HepG2 (cell line): ENCODE measurements around the gene L1CAM. TPM values are rescaled to one million over a fixed set of nuclear protein-coding genes. Genes with fewer than 3 reads are reported as not detected.

Experiments
- ATAC-seq: fragments of 200-7000 bp; cut with Tn5 transposase; 3 replicates; pipeline ENCODE4 v1.9.1; 2020; ENCODE audit warnings: mild to moderate bottlenecking, moderate library complexity
- BruUV-seq: library from RNA; stranded (reverse); fragments of 400-500 nt; replicated peaks from 2 replicates; lab custom pipeline; 2021; lab: Mats Ljungman, UMichigan
- CTCF ChIA-PET: fragments of 300-600 bp; formaldehyde crosslinking; extraction: SDS; loops from one replicate; lab custom pipeline; 2021; ENCODE audit warnings: low total read pairs, inconsistent platforms, low intra/inter-chr PET ratio; lab: Yijun Ruan, JAX
- POLR2A ChIA-PET: fragments of 350-600 bp; sonication (Branson Sonifier 250); formaldehyde crosslinking; loops from one replicate; lab custom pipeline; 2020; ENCODE audit warnings: antibody characterized with exemption, inconsistent platforms; lab: Yijun Ruan, JAX
- DNase-seq: peaks from one replicate; pipeline ENCODE4 v3.0.0-alpha.2; 2015; ENCODE audit warnings: low spot score
- FAIRE-seq: peaks from 3 replicates; lab custom pipeline; 2011; peaks lifted over from hg19 to GRCh38; lab: Jason Lieb, UNC
- H2AFZ ChIP-seq: one replicate; pipeline ENCODE4 v1.6.1; 2011; ENCODE audit warnings: low read length, inconsistent platforms
- H3K27ac ChIP-seq: fragments of 300-600 bp; 3 replicates; pipeline ENCODE4 v1.8.0; 2011; ENCODE audit warnings: mixed run types, mild to moderate bottlenecking, mixed read lengths, low read length, inconsistent platforms; ENCODE audit not compliant: insufficient read depth; ENCODE audit errors: extremely low read length
- H3K27me3 ChIP-seq, 2 experiments: fragments of 200-600 bp in 1 of 2; 2 replicates in 1 of 2; 3 replicates in 1 of 2; pipeline versions ENCODE4 v1.6.0 to v1.8.0; 2011; ENCODE audit warnings: low read length in 2 of 2, mild to moderate bottlenecking in 2 of 2, moderate library complexity in 2 of 2, inconsistent platforms in 1 of 2; ENCODE audit not compliant: insufficient read depth in 2 of 2, control insufficient read depth in 1 of 2
- H3K36me3 ChIP-seq, 2 experiments: fragments of 200-600 bp in 1 of 2; replicated peaks in 1 of 2; 2 replicates in 1 of 2; 3 replicates in 1 of 2; pipeline versions ENCODE4 v1.5.1 to v1.8.0; 2011; ENCODE audit warnings: low read length in 2 of 2, inconsistent platforms in 1 of 2; ENCODE audit not compliant: insufficient read depth in 2 of 2, control insufficient read depth in 1 of 2
- H3K4me1 ChIP-seq: 2 replicates; pipeline ENCODE4 v1.5.1; 2012; ENCODE audit warnings: low read length, inconsistent platforms; ENCODE audit not compliant: insufficient read depth
- H3K4me2 ChIP-seq: 2 replicates; pipeline ENCODE4 v1.6.0; 2011; ENCODE audit warnings: low read depth, low read length, inconsistent platforms
- H3K4me3 ChIP-seq, 3 experiments: fragments of 200-600 bp in 1 of 3; sonication (generic), shearing (Covaris generic) in 1 of 3; replicated peaks in 1 of 3; 2 replicates each; pipeline ENCODE4 v1.5.1; 2011 to 2016; ENCODE audit warnings: low read length in 3 of 3, inconsistent platforms in 2 of 3, low read depth in 2 of 3, mild to moderate bottlenecking in 2 of 3, control low read depth in 1 of 3, mixed read lengths in 1 of 3; ENCODE audit not compliant: insufficient read depth in 1 of 3
- H3K79me2 ChIP-seq: one replicate; pipeline ENCODE4 v1.6.1; 2011; ENCODE audit warnings: low read length, inconsistent platforms; ENCODE audit not compliant: insufficient read depth
- H3K9ac ChIP-seq: 2 replicates; pipeline ENCODE4 v1.6.0; 2011; ENCODE audit warnings: mild to moderate bottlenecking, low read depth, low read length, inconsistent platforms; ENCODE audit not compliant: insufficient read depth
- H3K9me3 ChIP-seq: 2 replicates; pipeline ENCODE4 v1.5.1; 2012; ENCODE audit warnings: mild to moderate bottlenecking, low read length
- H4K20me1 ChIP-seq: 2 replicates; pipeline ENCODE4 v1.6.0; 2011; ENCODE audit warnings: inconsistent platforms, mild to moderate bottlenecking, low read length, moderate library complexity; ENCODE audit not compliant: insufficient read depth
- DNMT3B ChIP-seq: conservative IDR thresholded peaks from 2 replicates; pipeline ENCODE4 v1.6.1; 2016; ENCODE audit warnings: missing biosample characterization, control low read depth
- ETS1 ChIP-seq: sonication (generic); formaldehyde crosslinking; IDR thresholded peaks from 2 replicates; pipeline ENCODE4 v1.4.0; 2020; ENCODE audit warnings: missing genetic modification reagents
- HNF4A ChIP-seq: sonication (generic); formaldehyde crosslinking; IDR thresholded peaks from 2 replicates; pipeline ENCODE4 v1.4.0; 2020; ENCODE audit warnings: missing genetic modification reagents
- NR2F2 ChIP-seq: IDR thresholded peaks from 2 replicates; pipeline ENCODE4 v1.6.1; 2012; ENCODE audit warnings: low read depth, inconsistent platforms, borderline replicate concordance
- REXO4 ChIP-seq: sonication (generic); formaldehyde crosslinking; IDR thresholded peaks from 2 replicates; pipeline ENCODE4 v1.8.0; 2022; ENCODE audit warnings: missing genetic modification reagents, mild to moderate bottlenecking, borderline replicate concordance
- SIX4 ChIP-seq: sonication (generic); formaldehyde crosslinking; IDR thresholded peaks from 2 replicates; pipeline ENCODE4 v1.4.0; 2020; ENCODE audit warnings: missing genetic modification reagents
- ZBTB34 ChIP-seq: sonication (generic); formaldehyde crosslinking; IDR thresholded peaks from 2 replicates; pipeline ENCODE4 v1.8.0; 2022; ENCODE audit warnings: mild to moderate bottlenecking, missing genetic modification reagents
- ZNF569 ChIP-seq: sonication (generic); formaldehyde crosslinking; IDR thresholded peaks from 2 replicates; pipeline ENCODE4 v1.5.0; 2020; ENCODE audit warnings: mild to moderate bottlenecking, missing genetic modification reagents, moderate library complexity, borderline replicate concordance
- ZNF576 ChIP-seq: sonication (generic); formaldehyde crosslinking; IDR thresholded peaks from 2 replicates; pipeline ENCODE4 v1.4.0; 2020; ENCODE audit warnings: mild to moderate bottlenecking, missing genetic modification reagents
- ZNF615 ChIP-seq: sonication (generic); formaldehyde crosslinking; IDR thresholded peaks from 2 replicates; pipeline ENCODE4 v1.5.0; 2020; ENCODE audit warnings: mild to moderate bottlenecking, missing genetic modification reagents, borderline replicate concordance
- ZNF678 ChIP-seq: sonication (generic); formaldehyde crosslinking; IDR thresholded peaks from 2 replicates; pipeline ENCODE4 v1.4.0; 2020; ENCODE audit warnings: mild to moderate bottlenecking, missing genetic modification reagents
- WGBS: methylation state at CpG from one replicate; pipeline ENCODE4 v1.1.6; 2017; ENCODE audit warnings: low lambda C conversion rate; 5-methylcytosine and 5-hydroxymethylcytosine counted together
- in situ Hi-C: cut with HindIII; loops from 2 replicates; pipeline ENCODE4 v1.10.0; 2017; ENCODE audit warnings: low pct_unique_long_range_greater_than_20kb; ENCODE audit not compliant: extremely low pct_ligation_motif_present
- intact Hi-C: fragments of 100-400 bp; cut with micrococcal nuclease; formaldehyde crosslinking; loops from one replicate; pipeline ENCODE4 v1.10.0; 2022; ENCODE audit not compliant: unreplicated experiment
- polyA plus RNA-seq, 8 experiments: library from polyadenylated mRNA; depleted of rRNA in 3 of 8; stranded (reverse) in 7 of 8; unstranded in 1 of 8; fragments of >200 nt; fragmentation: Illumina TruSeq in 4 of 8; extraction: Trizol in 4 of 8; gene quantifications; 2 replicates each; pipeline versions ENCODE4 v1.2.1 to v1.2.3, GENCODE V29; 2011 to 2016; ENCODE audit warnings: low read depth in 4 of 8, missing spikeins in 1 of 8, mixed read lengths in 1 of 8; ENCODE audit not compliant: insufficient read depth in 1 of 8
- total RNA-seq, 5 experiments: library from RNA; depleted of rRNA; stranded (reverse); fragments of >200 nt; fragmentation: Illumina TruSeq; extraction: Trizol; gene quantifications; 2 replicates each; pipeline ENCODE4 v1.2.3, GENCODE V29; 2016; ENCODE audit warnings: low read depth in 1 of 5

Gene L1CAM
- total and polyA plus RNA-seq, 2 of the 13 experiments (the other 11 are each of a cell fraction or from before 2014, with no cell fraction given): 1.4 to 2.0 TPM

- in situ Hi-C loops (no loop called here), intact Hi-C loops (no loop called here)
- H3K9me3 ChIP-seq: no peaks in the 10 kb centered on the region
- no peak for FAIRE-seq
- peaks cover 51% of the 10 kb centered on the region for H3K4me1 ChIP-seq
- no peaks in the 10 kb centered on the region for H4K20me1 ChIP-seq
- CTCF ChIA-PET: no interaction called here
- H2AFZ ChIP-seq: no peak overlapping the region
- H3K27me3 ChIP-seq: peaks cover 0 to 19% of the 10 kb centered on the region in 2 experiments; a peak in 3 of 5 replicates
- peak; percentile 5 for DNase-seq
- peak overlapping the region; percentile 29; the same call in 1 of the 2 replicates for H3K9ac ChIP-seq
- ATAC-seq: peak; percentile 26
- H3K4me3 ChIP-seq: peak overlapping the region in 1 of 3 experiments; percentile 23; a peak in 1 of 6 replicates
- H3K4me2 ChIP-seq: peak overlapping the region; percentile 57
- TF ChIP-seq ZNF569 (CRISPR knock-in tag): no peak
- no peak for TF ChIP-seq ZNF576
- no peak for TF ChIP-seq ZBTB34
- TF ChIP-seq ZNF678 (CRISPR knock-in tag): no peak
- TF ChIP-seq REXO4 (CRISPR knock-in tag): no peak
- TF ChIP-seq ZNF615 (CRISPR knock-in tag): no peak
- no peak for TF ChIP-seq ETS1 (CRISPR knock-in tag)
- no peak for TF ChIP-seq DNMT3B (CRISPR knock-in tag)
- TF ChIP-seq HNF4A (CRISPR knock-in tag): no peak
- TF ChIP-seq NR2F2: no peak
- TF ChIP-seq SIX4 (CRISPR knock-in tag): no peak
- no CpG with 5 or more reads among the region's 7 CpGs for WGBS
- BruUV-seq: no TSS peak
- POLR2A ChIA-PET: no interaction called here
- H3K27ac ChIP-seq: no peak overlapping the region
- H3K79me2 ChIP-seq: no peaks in the 10 kb centered on the region
- H3K36me3 ChIP-seq: no peaks in the 10 kb centered on the region
Observed at GRCh38 chrX:153882557-153882956, 3.4 kb downstream of the L1CAM start.
